GM12864 (cell line): ENCODE results near the gene AVEN.
"Not testable (repeated sequence)": the region's sequence is repeated elsewhere in the genome, so short reads cannot be mapped to it uniquely, and the experiment has no call there.

Source experiments
- DNase-seq: peaks from one replicate; pipeline ENCODE4 v3.0.0-alpha.2; 2011; ENCODE audit warnings: low read depth
- H3K4me3 ChIP-seq: 2 replicates; pipeline ENCODE4 v1.5.1; 2011; ENCODE audit warnings: mild to moderate bottlenecking, low read depth, low read length, control low read depth
- TF ChIP-seq, protein P1 (sequence below): IDR thresholded peaks from 2 replicates; pipeline ENCODE4 v1.5.1; 2011; ENCODE audit warnings: low read depth, mild to moderate bottlenecking, moderate library complexity, low read length, control low read depth, inconsistent platforms; ENCODE audit errors: missing control alignments

Gene AVEN

GRCh38 chr15:34055868-34056595, 17.0 kb upstream of the AVEN start:
- TF ChIP-seq, protein P1, sequence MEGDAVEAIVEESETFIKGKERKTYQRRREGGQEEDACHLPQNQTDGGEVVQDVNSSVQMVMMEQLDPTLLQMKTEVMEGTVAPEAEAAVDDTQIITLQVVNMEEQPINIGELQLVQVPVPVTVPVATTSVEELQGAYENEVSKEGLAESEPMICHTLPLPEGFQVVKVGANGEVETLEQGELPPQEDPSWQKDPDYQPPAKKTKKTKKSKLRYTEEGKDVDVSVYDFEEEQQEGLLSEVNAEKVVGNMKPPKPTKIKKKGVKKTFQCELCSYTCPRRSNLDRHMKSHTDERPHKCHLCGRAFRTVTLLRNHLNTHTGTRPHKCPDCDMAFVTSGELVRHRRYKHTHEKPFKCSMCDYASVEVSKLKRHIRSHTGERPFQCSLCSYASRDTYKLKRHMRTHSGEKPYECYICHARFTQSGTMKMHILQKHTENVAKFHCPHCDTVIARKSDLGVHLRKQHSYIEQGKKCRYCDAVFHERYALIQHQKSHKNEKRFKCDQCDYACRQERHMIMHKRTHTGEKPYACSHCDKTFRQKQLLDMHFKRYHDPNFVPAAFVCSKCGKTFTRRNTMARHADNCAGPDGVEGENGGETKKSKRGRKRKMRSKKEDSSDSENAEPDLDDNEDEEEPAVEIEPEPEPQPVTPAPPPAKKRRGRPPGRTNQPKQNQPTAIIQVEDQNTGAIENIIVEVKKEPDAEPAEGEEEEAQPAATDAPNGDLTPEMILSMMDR: no peak
- no peak for DNase-seq
- H3K4me3 ChIP-seq: no peak overlapping the region

- TF ChIP-seq, protein P1: no peak
- DNase-seq: no peak
- no peak overlapping the region for H3K4me3 ChIP-seq
Measured at GRCh38 chr15:34054081-34054707, 15.2 kb upstream of the AVEN start.

GRCh38 chr15:34050385-34050784, 11.4 kb upstream of the AVEN start:
- DNase-seq, H3K4me3 ChIP-seq: not testable (repeated sequence)

DNA sequence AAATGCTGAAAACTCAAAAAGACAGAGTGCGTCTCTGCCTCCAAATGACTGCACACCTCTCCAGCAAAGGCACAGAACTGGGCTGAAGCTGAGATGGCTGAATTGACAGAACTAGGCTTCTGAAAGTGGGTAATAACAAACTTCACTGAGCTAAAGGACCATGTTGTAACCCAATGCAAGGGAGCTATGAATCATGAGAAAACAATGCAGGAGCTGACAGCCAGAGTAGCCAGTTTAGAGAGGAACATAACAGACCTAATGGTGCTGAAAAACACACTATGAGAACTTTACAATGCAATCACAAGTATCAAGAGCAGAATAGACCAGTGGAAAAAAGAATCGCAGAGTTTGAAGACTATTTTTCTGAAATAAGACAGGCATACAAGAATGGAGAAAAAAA, 10.1 kb upstream of the AVEN start:
- DNase-seq: no peak
- TF ChIP-seq, protein P1: no peak
- no peak overlapping the region for H3K4me3 ChIP-seq

DNA sequence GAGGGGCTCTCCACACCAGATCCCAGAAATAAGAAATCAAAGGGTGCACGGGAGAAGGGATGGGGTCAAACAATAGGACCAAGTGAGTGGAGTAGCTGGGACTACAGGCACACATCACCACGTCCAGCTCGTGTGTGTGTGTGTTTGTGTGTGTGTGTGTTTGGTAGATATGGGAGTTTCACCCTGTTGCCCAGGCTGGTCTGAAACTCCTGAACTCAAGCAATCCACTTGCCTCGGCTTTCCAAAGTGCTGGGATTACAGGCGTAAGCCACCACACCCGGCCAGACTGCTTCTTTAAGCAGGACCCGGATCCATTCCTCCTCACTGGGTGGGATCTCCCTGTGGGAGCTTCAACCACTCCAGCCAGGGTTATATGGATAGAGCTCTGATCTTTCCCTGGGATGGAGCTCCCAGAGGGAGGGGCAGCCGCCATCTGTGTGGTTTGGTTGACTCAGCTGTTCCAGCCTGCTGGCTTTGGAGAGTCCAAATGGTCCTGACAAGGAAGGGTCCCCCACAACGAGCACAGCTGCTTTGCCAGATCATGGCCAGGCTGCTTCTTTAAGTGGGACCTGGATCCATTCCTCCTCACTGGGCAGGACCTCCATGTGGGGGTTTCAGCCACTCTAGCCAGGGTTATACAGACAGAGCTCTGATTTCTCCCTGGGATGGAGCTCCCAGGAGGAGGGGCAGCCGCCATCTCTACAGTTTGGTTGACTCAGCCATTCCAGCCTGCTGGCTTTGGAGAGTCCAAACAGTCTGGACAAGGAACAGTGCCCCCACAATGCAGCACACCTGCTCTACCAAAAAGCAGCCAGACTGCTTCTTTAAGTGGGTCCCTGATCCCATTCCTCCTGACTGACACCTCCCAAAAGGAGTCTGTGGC, 9.1 kb upstream of the AVEN start:
- TF ChIP-seq, protein P1: no peak
- DNase-seq: no peak
- H3K4me3 ChIP-seq: no peak overlapping the region

DNA sequence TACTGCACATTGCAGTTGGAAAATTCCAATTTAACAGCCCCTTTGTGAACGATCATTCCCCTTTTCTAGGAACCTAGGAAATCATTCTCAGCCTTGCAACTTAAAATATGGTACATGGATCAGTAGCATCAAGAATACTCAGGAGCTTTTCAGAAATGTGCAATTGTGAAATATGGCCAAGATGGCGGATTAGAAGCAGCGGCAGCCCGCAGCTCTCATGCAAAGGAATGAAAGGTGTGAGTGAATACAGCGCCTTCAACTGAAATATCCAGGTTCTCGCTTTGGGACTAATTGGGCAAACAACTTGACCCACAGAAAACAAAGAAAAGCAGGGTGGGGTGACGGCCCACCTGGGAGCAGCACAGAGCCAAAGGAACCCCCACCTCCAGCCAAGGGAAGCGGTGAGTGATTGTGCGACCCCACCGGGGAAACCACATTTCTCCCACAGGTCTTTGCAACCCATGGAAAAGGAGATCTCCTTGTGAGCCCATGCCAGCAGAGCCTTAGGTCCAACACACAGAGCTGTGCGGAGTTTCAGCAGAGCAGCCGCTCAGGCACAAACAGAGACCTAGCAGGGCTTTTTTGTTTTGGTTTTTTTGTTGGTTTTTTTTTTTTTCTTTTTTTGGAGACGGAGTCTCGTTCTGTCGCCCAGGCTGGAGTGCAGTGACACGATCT, 7.6 kb upstream of the AVEN start:
- no peak for DNase-seq
- H3K4me3 ChIP-seq: no peak overlapping the region
- TF ChIP-seq, protein P1: no peak

DNA sequence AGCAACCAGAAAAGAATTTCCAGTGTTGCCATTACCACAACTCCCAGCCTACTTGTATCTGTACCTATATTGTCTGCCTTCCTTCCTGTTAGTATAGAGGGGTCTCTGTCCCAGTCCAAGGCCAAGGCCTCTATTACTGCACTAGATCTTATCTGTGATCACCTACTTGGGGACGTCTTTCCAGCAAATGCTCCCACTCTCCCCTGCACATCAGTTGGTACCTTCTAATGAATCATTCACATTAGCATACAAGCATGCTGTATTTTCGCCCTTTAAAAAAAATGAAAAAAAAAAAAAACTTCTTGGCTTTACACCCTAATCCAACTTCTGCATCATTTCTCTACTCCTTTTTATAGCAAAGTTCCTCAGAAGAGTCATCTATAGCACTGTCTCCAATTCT, 4.8 kb upstream of the AVEN start:
- no peak overlapping the region for H3K4me3 ChIP-seq
- TF ChIP-seq, protein P1: no peak
- DNase-seq: no peak
